OCI-LY1 (cell line): Measurements from ENCODE around the gene ROCK1.

Source experiments
- H2AFZ ChIP-seq: fragments of 200-600 bp; sonication (generic), shearing (Covaris generic); 2 replicates; pipeline ENCODE4 v1.6.0; 2014; ENCODE audit warnings: antibody characterized with exemption, mild to moderate bottlenecking, low read length
- H3F3A ChIP-seq: fragments of 200-600 bp; sonication (generic), shearing (Covaris generic); 2 replicates; pipeline ENCODE4 v1.6.0; 2014; ENCODE audit warnings: mild to moderate bottlenecking, antibody characterized with exemption, low read length, moderate library complexity; ENCODE audit not compliant: insufficient read depth
- H3K27ac ChIP-seq: fragments of 200-600 bp; sonication (generic); 2 replicates; pipeline ENCODE4 v1.5.1; 2014; ENCODE audit warnings: low read length, mixed run types, mild to moderate bottlenecking, low read depth; ENCODE audit not compliant: poor library complexity, severe bottlenecking
- H3K27me3 ChIP-seq: fragments of 200-600 bp; sonication (generic); 2 replicates; pipeline ENCODE4 v1.6.0; 2014; ENCODE audit warnings: antibody characterized with exemption, mild to moderate bottlenecking, low read length, moderate library complexity; ENCODE audit not compliant: insufficient read depth
- H3K36me3 ChIP-seq: fragments of 200-600 bp; sonication (generic); 2 replicates; pipeline ENCODE4 v1.6.1; 2014; ENCODE audit warnings: mild to moderate bottlenecking, antibody characterized with exemption, low read length, moderate library complexity, mixed read lengths; ENCODE audit not compliant: insufficient read depth
- H3K4me1 ChIP-seq: fragments of 200-600 bp; sonication (generic); 2 replicates; pipeline ENCODE4 v1.5.1; 2014; ENCODE audit warnings: mild to moderate bottlenecking, low read length, moderate library complexity; ENCODE audit not compliant: insufficient read depth, severe bottlenecking
- H3K4me2 ChIP-seq: fragments of 200-600 bp; sonication (generic), shearing (Covaris generic); 2 replicates; pipeline ENCODE4 v1.6.1; 2014; ENCODE audit warnings: low read length
- H3K4me3 ChIP-seq: fragments of 200-600 bp; sonication (generic); 2 replicates; pipeline ENCODE4 v1.5.1; 2014; ENCODE audit warnings: low read length, low read depth, mild to moderate bottlenecking, mixed read lengths; ENCODE audit not compliant: poor library complexity, severe bottlenecking
- H3K79me2 ChIP-seq: fragments of 200-600 bp; shearing (Covaris generic); 2 replicates; pipeline ENCODE4 v1.6.1; 2016; ENCODE audit warnings: mixed run types, low read length, mixed read lengths; ENCODE audit not compliant: insufficient read depth
- H3K9ac ChIP-seq: fragments of 200-600 bp; sonication (generic), shearing (Covaris generic); 2 replicates; pipeline ENCODE4 v1.6.1; 2014; ENCODE audit warnings: mild to moderate bottlenecking, low read length, mixed read lengths
- H3K9me2 ChIP-seq: fragments of 200-600 bp; sonication (generic), shearing (Covaris generic); 2 replicates; pipeline ENCODE4 v1.6.1; 2014; ENCODE audit warnings: low read depth, mild to moderate bottlenecking, low read length, mixed read lengths
- H3K9me3 ChIP-seq: fragments of 200-600 bp; shearing (Covaris generic); 2 replicates; pipeline ENCODE4 v1.6.1; 2014; ENCODE audit warnings: low read length, mixed read lengths
- H4K20me1 ChIP-seq: fragments of 200-600 bp; sonication (generic), shearing (Covaris generic); 2 replicates; pipeline ENCODE4 v1.6.0; 2016; ENCODE audit warnings: mild to moderate bottlenecking, low read length; ENCODE audit not compliant: insufficient read depth
- EZH2 ChIP-seq: fragments of 200-600 bp; sonication (generic), shearing (Covaris generic); IDR thresholded peaks from 2 replicates; pipeline ENCODE4 v1.8.0; 2017; ENCODE audit warnings: borderline replicate concordance, mixed run types, mild to moderate bottlenecking, antibody characterized with exemption, low read length, moderate library complexity, mixed read lengths
- TF ChIP-seq, protein P1 (sequence below): fragments of 200-600 bp; sonication (generic), shearing (Covaris generic); IDR thresholded peaks from 2 replicates; pipeline ENCODE4 v1.5.1; 2017; ENCODE audit warnings: mild to moderate bottlenecking, antibody characterized with exemption, low read length, moderate library complexity, mixed read lengths

The ROCK1 gene

GRCh38 chr18:21093133-21093532 lies 18.5 kb downstream of the ROCK1 start:
- no peak overlapping the region for H3K4me3 ChIP-seq
- no peaks in the 10 kb centered on the region for H3F3A ChIP-seq
- H4K20me1 ChIP-seq = 0 out of 2 replicates have a peak, but pooled peaks cover 2% of the 10 kb centered on the region

GRCh38 chr18:21090680-21091079 lies 20.9 kb downstream of the ROCK1 start:
- Histone ChIP-seq H3K79me2 (peaks cover 94% of the 10 kb centered on the region), H3K4me1 (no peaks in the 10 kb centered on the region), H3K4me3 (no peak overlapping the region), H3K4me2 (no peak overlapping the region), H3K9me2 (no peaks in the 10 kb centered on the region), H3K27me3 (no peaks in the 10 kb centered on the region), H4K20me1 (0 out of 2 replicates have a peak, but pooled peaks cover 2% of the 10 kb centered on the region), H3K27ac (no peak overlapping the region), H3F3A (no peaks in the 10 kb centered on the region), H3K9ac (no peak overlapping the region), H2AFZ (no peak overlapping the region), H3K36me3 (0 out of 2 replicates have a peak, but pooled peaks cover 1% of the 10 kb centered on the region), H3K9me3 (no peaks in the 10 kb centered on the region)
- TF ChIP-seq EZH2 = no peak
- TF ChIP-seq, protein P1, sequence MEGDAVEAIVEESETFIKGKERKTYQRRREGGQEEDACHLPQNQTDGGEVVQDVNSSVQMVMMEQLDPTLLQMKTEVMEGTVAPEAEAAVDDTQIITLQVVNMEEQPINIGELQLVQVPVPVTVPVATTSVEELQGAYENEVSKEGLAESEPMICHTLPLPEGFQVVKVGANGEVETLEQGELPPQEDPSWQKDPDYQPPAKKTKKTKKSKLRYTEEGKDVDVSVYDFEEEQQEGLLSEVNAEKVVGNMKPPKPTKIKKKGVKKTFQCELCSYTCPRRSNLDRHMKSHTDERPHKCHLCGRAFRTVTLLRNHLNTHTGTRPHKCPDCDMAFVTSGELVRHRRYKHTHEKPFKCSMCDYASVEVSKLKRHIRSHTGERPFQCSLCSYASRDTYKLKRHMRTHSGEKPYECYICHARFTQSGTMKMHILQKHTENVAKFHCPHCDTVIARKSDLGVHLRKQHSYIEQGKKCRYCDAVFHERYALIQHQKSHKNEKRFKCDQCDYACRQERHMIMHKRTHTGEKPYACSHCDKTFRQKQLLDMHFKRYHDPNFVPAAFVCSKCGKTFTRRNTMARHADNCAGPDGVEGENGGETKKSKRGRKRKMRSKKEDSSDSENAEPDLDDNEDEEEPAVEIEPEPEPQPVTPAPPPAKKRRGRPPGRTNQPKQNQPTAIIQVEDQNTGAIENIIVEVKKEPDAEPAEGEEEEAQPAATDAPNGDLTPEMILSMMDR = no peak

More at GRCh38 chr18:21093133-21093532, 18.5 kb downstream of the ROCK1 start:
- no peak for TF ChIP-seq EZH2
- TF ChIP-seq, protein P1 = no peak
- peaks cover 95% of the 10 kb centered on the region for H3K79me2 ChIP-seq
- no peaks in the 10 kb centered on the region for H3K9me2 ChIP-seq
- H3K36me3 ChIP-seq = no peaks in the 10 kb centered on the region
- H3K9ac ChIP-seq = no peak overlapping the region
- no peak overlapping the region for H3K27ac ChIP-seq
- no peak overlapping the region for H3K4me2 ChIP-seq
- H3K27me3 ChIP-seq = no peaks in the 10 kb centered on the region
- H2AFZ ChIP-seq = no peak overlapping the region
- H3K4me1 ChIP-seq = no peaks in the 10 kb centered on the region
- no peaks in the 10 kb centered on the region for H3K9me3 ChIP-seq

GRCh38 chr18:21085579-21086166 lies 25.9 kb downstream of the ROCK1 start:
- H3K9me2 ChIP-seq = no peaks in the 10 kb centered on the region
- H3F3A ChIP-seq = no peaks in the 10 kb centered on the region
- no peak overlapping the region for H3K4me2 ChIP-seq
- TF ChIP-seq EZH2 = no peak
- TF ChIP-seq, protein P1 = no peak
- 0 out of 2 replicates have a peak, but pooled peaks cover 2% of the 10 kb centered on the region for H4K20me1 ChIP-seq
- H3K27ac ChIP-seq = no peak overlapping the region
- H3K4me1 ChIP-seq = no peaks in the 10 kb centered on the region
- H3K9me3 ChIP-seq = peaks cover 8% of the 10 kb centered on the region
- peaks cover 13% of the 10 kb centered on the region; the same call in 1 of the 2 replicates for H3K36me3 ChIP-seq
- no peak overlapping the region for H2AFZ ChIP-seq
- peaks cover 98% of the 10 kb centered on the region for H3K79me2 ChIP-seq
- H3K27me3 ChIP-seq = no peaks in the 10 kb centered on the region
- H3K4me3 ChIP-seq = no peak overlapping the region
- no peak overlapping the region for H3K9ac ChIP-seq
